Endothelial cell of umbilical vein (primary cell): Measurements from ENCODE around the gene RNF169. TPM values are rescaled to one million over a fixed set of nuclear protein-coding genes. Genes with fewer than 3 reads are reported as not detected.

Experiments
- BruUV-seq: library from RNA; stranded (reverse); fragments of 400-500 nt; replicated peaks from 2 replicates; lab custom pipeline; 2021; lab: Mats Ljungman, UMichigan
- CTCF ChIA-PET: fragments of 300-600, 350-600 bp; sonication (Branson Sonifier 250); formaldehyde crosslinking; loops from one replicate; lab custom pipeline; 2021; ENCODE audit warnings: antibody characterized with exemption, inconsistent platforms; lab: Charles Lee
- POLR2A ChIA-PET: fragments of 300-600, 350-600 bp; sonication (Branson Sonifier 250); formaldehyde crosslinking; loops from one replicate; lab custom pipeline; 2021; ENCODE audit warnings: antibody characterized with exemption, inconsistent platforms; lab: Charles Lee
- DNase-seq: peaks from one replicate; pipeline ENCODE4 v3.0.0-alpha.2; 2011; ENCODE audit warnings: low read depth, low spot score
- FAIRE-seq: peaks from 2 replicates; lab custom pipeline; 2011; peaks lifted over from hg19 to GRCh38; lab: Jason Lieb, UNC
- H2AFZ ChIP-seq: 2 replicates; pipeline ENCODE4 v1.6.0; 2012; ENCODE audit warnings: low read depth, low read length, control low read depth, inconsistent platforms
- H3K27ac ChIP-seq: 2 replicates; pipeline ENCODE4 v1.5.1; 2011; ENCODE audit warnings: low read depth, mild to moderate bottlenecking, control low read depth, low read length, moderate library complexity; ENCODE audit not compliant: insufficient read depth
- H3K27me3 ChIP-seq, 2 experiments: 2 replicates each; pipeline versions ENCODE4 v1.6.0 to v1.6.1; 2011; ENCODE audit warnings: low read length in 2 of 2, mixed read lengths in 1 of 2; ENCODE audit not compliant: control insufficient read depth in 2 of 2, insufficient read depth in 2 of 2
- H3K36me3 ChIP-seq, 2 experiments: 2 replicates in 1 of 2; 3 replicates in 1 of 2; pipeline ENCODE4 v1.5.1; 2011; ENCODE audit warnings: low read length in 2 of 2, mild to moderate bottlenecking in 1 of 2, moderate library complexity in 1 of 2; ENCODE audit not compliant: control insufficient read depth in 2 of 2, insufficient read depth in 2 of 2; ENCODE audit errors: extremely low read depth in 1 of 2
- H3K4me1 ChIP-seq: 3 replicates; pipeline ENCODE4 v1.5.1; 2011; ENCODE audit warnings: mild to moderate bottlenecking, low read length; ENCODE audit not compliant: control insufficient read depth, insufficient read depth; ENCODE audit errors: extremely low read depth
- H3K4me2 ChIP-seq: 2 replicates; pipeline ENCODE4 v1.6.1; 2011; ENCODE audit warnings: low read length, control low read depth, mixed read lengths; ENCODE audit not compliant: insufficient read depth
- H3K4me3 ChIP-seq, 3 experiments: fragments of 200-600 bp in 1 of 3; sonication (generic), shearing (Covaris generic) in 1 of 3; replicated peaks in 1 of 3; 2 replicates each; pipeline ENCODE4 v1.5.1; 2011 to 2016; ENCODE audit warnings: control low read depth in 3 of 3, low read length in 3 of 3, mild to moderate bottlenecking in 2 of 3, inconsistent platforms in 1 of 3, low read depth in 1 of 3, moderate library complexity in 1 of 3; ENCODE audit not compliant: insufficient read depth in 1 of 3
- H3K79me2 ChIP-seq: 2 replicates; pipeline ENCODE4 v1.6.0; 2012; ENCODE audit warnings: low read length, inconsistent platforms; ENCODE audit not compliant: control insufficient read depth, insufficient read depth
- H3K9ac ChIP-seq: replicated peaks from 2 replicates; pipeline ENCODE3; 2011; ENCODE audit warnings: low read length, control low read depth; ENCODE audit not compliant: insufficient read depth; ENCODE audit errors: extremely low read depth
- H3K9me1 ChIP-seq: replicated peaks from 3 replicates; pipeline ENCODE4 v1.6.0; 2011; ENCODE audit warnings: mild to moderate bottlenecking, low read length; ENCODE audit not compliant: control insufficient read depth, insufficient read depth; ENCODE audit errors: extremely low read depth
- H3K9me3 ChIP-seq: replicated peaks from 2 replicates; pipeline ENCODE4 v1.5.1; 2012; ENCODE audit warnings: low read length, inconsistent platforms; ENCODE audit not compliant: control insufficient read depth, insufficient read depth
- H4K20me1 ChIP-seq: replicated peaks from 2 replicates; pipeline ENCODE3; 2011; ENCODE audit warnings: mild to moderate bottlenecking, low read length; ENCODE audit not compliant: control insufficient read depth, insufficient read depth; ENCODE audit errors: extremely low read depth
- EZH2 ChIP-seq: IDR thresholded peaks from 2 replicates; pipeline ENCODE4 v1.6.1; 2012; ENCODE audit warnings: borderline replicate concordance, low read depth, mild to moderate bottlenecking, moderate library complexity, low read length, inconsistent platforms; ENCODE audit not compliant: severe bottlenecking
- FOS ChIP-seq: IDR thresholded peaks from 2 replicates; pipeline ENCODE4 v1.6.1; 2011; ENCODE audit warnings: mild to moderate bottlenecking, low read length, moderate library complexity, borderline replicate concordance; ENCODE audit not compliant: insufficient read depth
- GATA2 ChIP-seq: IDR thresholded peaks from 2 replicates; pipeline ENCODE4 v1.7.0; 2011; ENCODE audit warnings: low read depth, mild to moderate bottlenecking, moderate library complexity, mixed read lengths, low read length; ENCODE audit not compliant: insufficient read length, insufficient read depth
- JUN ChIP-seq: IDR thresholded peaks from 2 replicates; pipeline ENCODE4 v1.6.1; 2011; ENCODE audit warnings: borderline replicate concordance, low read depth; ENCODE audit not compliant: insufficient read length, insufficient read depth
- MYC ChIP-seq: IDR thresholded peaks from one replicate; pipeline ENCODE4 v1.6.1; 2011; ENCODE audit warnings: mild to moderate bottlenecking, low read depth, low read length
- POLR2A ChIP-seq: IDR thresholded peaks from 2 replicates; pipeline ENCODE4 v1.6.1; 2012; ENCODE audit warnings: low read depth, mild to moderate bottlenecking, control low read depth, low read length
- POLR2AphosphoS5 ChIP-seq: IDR thresholded peaks from 2 replicates; pipeline ENCODE4 v1.6.1; 2012; ENCODE audit warnings: low read depth, mild to moderate bottlenecking, control low read depth, low read length, moderate library complexity; ENCODE audit not compliant: insufficient read depth
- dilution Hi-C: fragments of 300-500 bp; cut with MboI; formaldehyde crosslinking; loops from one replicate; pipeline ENCODE4 v1.15.0; 2019; ENCODE audit warnings: low sequenced_read_pairs; ENCODE audit not compliant: extremely low pct_ligation_motif_present
- intact Hi-C: fragments of 100-400 bp; cut with micrococcal nuclease; formaldehyde crosslinking; loops from one replicate; pipeline ENCODE4 v1.10.0; 2022
- polyA plus RNA-seq, 4 experiments: library from polyadenylated mRNA; depleted of rRNA in 3 of 4; stranded (reverse) in 3 of 4; unstranded in 1 of 4; fragments of >200 nt; gene quantifications; 2 replicates each; pipeline versions ENCODE4 v1.2.1 to v1.2.3, GENCODE V29; 2011 to 2012; ENCODE audit warnings: missing spikeins in 1 of 4
- total RNA-seq: library from RNA; stranded (reverse); gene quantifications from 2 replicates; pipeline ENCODE4 v1.2.3, GENCODE V29; 2021
- TF ChIP-seq, protein P1 (sequence below), 2 donors: IDR thresholded peaks; 1 replicate in 1 of 2; 2 replicates in 1 of 2; pipeline ENCODE4 v1.5.1; 2011; ENCODE audit warnings: low read length in 2 of 2, mild to moderate bottlenecking in 2 of 2, moderate library complexity in 2 of 2, control low read depth in 1 of 2, inconsistent platforms in 1 of 2, low read depth in 1 of 2; ENCODE audit not compliant: insufficient read depth in 1 of 2; ENCODE audit errors: extremely low read depth in 1 of 2
- TF ChIP-seq, protein P2 (sequence below): IDR thresholded peaks from 2 replicates; pipeline ENCODE4 v1.6.1; 2011; ENCODE audit not compliant: insufficient read depth, insufficient read length

Gene RNF169
- total and polyA plus RNA-seq, 2 donors (not counting 3 experiments of a cell fraction or from before 2014, with no cell fraction given), result 5.8 to 21.3 TPM

DNA sequence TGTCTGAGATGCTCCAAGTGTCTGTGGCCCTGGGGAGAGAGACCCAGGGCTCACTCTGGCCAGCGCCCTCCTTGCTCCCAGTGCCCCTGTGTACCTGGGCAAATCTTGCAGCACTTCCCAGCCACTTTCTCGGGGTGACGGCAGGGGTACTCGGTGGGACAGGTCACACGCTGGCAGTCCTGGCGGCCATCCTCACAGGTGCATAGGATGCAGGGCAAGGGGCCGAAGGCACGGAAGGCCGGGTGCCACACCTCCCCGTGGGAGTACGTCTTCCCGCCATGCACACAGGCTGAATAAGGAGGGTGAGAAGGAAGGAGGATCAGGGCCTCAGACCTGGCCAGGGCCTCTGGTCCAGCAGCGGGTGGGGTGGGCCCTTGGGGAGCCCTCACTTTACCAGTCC lies 45.4 kb upstream of the RNF169 start:
- intact Hi-C loops, result loop anchor here (2.0 kb wide), 1 partner anchor 24 kb away; no protein-coding TSS in a partner anchor
- BruUV-seq, result no TSS peak
- H3K4me1 ChIP-seq, result no peaks in the 10 kb centered on the region
- H3K27ac ChIP-seq, result no peak overlapping the region
- FAIRE-seq (no peak), DNase-seq (no peak)
- H3K27me3 ChIP-seq, result no peaks in the 10 kb centered on the region
- POLR2A ChIA-PET, result no interaction called here
- H3K9me1 ChIP-seq, result no peaks in the 10 kb centered on the region
- dilution Hi-C loops, result loop anchor here (25.0 kb wide), 1 partner anchor 159 kb away; no protein-coding TSS in a partner anchor
- H3K4me3 ChIP-seq, result no peak overlapping the region
- H3K36me3 ChIP-seq, result no peaks in the 10 kb centered on the region
- H3K4me2 ChIP-seq, result no peak overlapping the region
- no peaks in the 10 kb centered on the region for H4K20me1 ChIP-seq
- no peaks in the 10 kb centered on the region for H3K9me3 ChIP-seq
- H2AFZ ChIP-seq, result no peak overlapping the region
- CTCF ChIA-PET, result interaction anchor here (0.8 to 7.1 kb wide), 30 partner anchors 8 to 545 kb away, joined by 3 to 191 read pairs (median 8); partner anchors contain the start of gene POLD3
- TF ChIP-seq JUN (no peak), MYC (no peak), FOS (no peak), POLR2AphosphoS5 (no peak), POLR2A (no peak), GATA2 (no peak), EZH2 (no peak)
- TF ChIP-seq, protein P1, sequence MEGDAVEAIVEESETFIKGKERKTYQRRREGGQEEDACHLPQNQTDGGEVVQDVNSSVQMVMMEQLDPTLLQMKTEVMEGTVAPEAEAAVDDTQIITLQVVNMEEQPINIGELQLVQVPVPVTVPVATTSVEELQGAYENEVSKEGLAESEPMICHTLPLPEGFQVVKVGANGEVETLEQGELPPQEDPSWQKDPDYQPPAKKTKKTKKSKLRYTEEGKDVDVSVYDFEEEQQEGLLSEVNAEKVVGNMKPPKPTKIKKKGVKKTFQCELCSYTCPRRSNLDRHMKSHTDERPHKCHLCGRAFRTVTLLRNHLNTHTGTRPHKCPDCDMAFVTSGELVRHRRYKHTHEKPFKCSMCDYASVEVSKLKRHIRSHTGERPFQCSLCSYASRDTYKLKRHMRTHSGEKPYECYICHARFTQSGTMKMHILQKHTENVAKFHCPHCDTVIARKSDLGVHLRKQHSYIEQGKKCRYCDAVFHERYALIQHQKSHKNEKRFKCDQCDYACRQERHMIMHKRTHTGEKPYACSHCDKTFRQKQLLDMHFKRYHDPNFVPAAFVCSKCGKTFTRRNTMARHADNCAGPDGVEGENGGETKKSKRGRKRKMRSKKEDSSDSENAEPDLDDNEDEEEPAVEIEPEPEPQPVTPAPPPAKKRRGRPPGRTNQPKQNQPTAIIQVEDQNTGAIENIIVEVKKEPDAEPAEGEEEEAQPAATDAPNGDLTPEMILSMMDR (IDR thresholded peaks at IDR 0.05; ENCODE audit: extremely low read depth in 1 of 2, insufficient read depth in 1 of 2, low read depth in 1 of 2, low read length in 2 of 2), result no peak
- TF ChIP-seq, protein P2, sequence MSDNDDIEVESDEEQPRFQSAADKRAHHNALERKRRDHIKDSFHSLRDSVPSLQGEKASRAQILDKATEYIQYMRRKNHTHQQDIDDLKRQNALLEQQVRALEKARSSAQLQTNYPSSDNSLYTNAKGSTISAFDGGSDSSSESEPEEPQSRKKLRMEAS, result no peak
- H3K79me2 ChIP-seq, result no peaks in the 10 kb centered on the region
- H3K9ac ChIP-seq, result no peak overlapping the region
